Stimulated activated CD4-positive, alpha-beta T cell treated with anti-CD3 and anti-CD28 coated beads, TNF-alpha, amount 100 ng/mL, for 24 hours (primary cell): Measurements from ENCODE around the gene SMR3B.

Experiments used
- DNase-seq, 3 experiments: peaks; one replicate each; pipeline ENCODE4 v3.0.0-alpha.2; 2020; ENCODE audit warnings: low read depth in 3 of 3

Gene SMR3B

GRCh38 chr4:70382691-70383181 is at the start of gene SMR3B:
TSS of gene SMR3B (plus strand) at chr4:70383131. CDS start at chr4:70384511, 1,380 bp downstream.
- no peak for DNase-seq

GRCh38 chr4:70334681-70335080 is 48.2 kb upstream of the SMR3B start, which contains the start of gene CABS1:
TSS of gene CABS1 (plus strand) at chr4:70334981. CDS start at chr4:70335040, 59 bp downstream.
- DNase-seq = no peak

GRCh38 chr4:70336043-70336442 is 46.9 kb upstream of the SMR3B start:
- DNase-seq = no peak

GRCh38 chr4:70337886-70338420 is 45.0 kb upstream of the SMR3B start:
- no peak for DNase-seq

DNA sequence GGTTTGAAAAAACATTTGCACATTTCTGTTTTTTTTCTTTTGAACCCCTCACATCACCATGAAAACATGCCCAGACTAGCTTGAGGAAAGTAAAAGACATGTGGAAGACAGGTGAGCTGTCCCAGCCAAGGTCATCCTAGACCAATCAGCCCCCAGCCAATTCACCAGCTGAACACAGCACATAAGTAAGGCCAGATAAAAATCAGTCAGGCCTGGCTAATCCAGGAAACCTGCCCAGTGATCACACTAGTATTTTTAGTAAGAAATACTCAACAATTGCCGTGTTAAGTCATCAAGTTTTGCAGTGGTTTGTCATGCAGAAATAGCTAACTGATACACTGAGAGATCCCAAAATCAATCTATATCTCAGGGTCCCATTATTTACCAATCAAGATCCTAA is 26.7 kb upstream of the SMR3B start:
- DNase-seq = no peak

GRCh38 chr4:70359115-70359661 is 23.7 kb upstream of the SMR3B start:
- no peak for DNase-seq

- no peak for DNase-seq
These were observed 22.5 kb upstream of the SMR3B start, which contains the start of gene SMR3A for GRCh38 chr4:70360460-70360859. TSS of gene SMR3A (plus strand) at chr4:70360760. CDS start at chr4:70362116, 1,356 bp downstream.

GRCh38 chr4:70364002-70364401 is 18.9 kb upstream of the SMR3B start:
- no peak for DNase-seq

DNA sequence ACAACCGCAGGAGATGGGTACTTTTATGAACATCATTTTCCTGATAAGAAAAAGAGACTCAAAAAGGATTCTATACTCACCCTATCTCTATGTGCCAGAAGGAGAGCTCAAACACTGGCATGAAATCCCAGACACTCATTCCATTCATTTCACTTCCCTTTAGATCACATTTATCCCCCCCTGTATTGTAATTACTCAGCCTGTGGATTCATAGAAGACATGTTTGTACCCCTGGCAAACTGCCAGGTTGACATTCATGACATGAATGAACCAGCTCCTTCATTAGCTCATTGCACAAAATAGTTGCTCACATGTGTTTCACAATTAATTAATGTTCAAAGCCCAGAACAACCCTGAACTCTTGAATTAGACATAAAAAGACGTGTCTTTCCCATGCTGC is 17.5 kb upstream of the SMR3B start:
- no peak for DNase-seq

DNA sequence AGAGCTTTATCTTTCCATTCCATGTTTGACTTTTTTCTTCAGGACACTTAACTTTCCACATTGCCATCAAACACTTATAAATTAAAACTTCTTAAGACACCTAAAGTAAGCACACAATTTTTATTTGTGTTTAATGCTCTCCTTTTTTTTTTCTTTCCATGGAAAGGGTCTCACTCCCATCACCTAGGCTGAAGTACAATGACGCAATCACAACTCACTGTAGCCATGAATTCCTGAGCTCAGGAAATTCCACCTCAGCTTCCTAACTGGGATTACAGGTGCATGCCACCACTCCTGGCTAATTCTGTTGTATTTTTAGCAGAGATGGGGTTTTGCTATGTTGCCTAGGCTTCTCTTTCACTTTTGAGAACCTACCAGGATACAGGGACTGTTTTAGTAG is 15.1 kb upstream of the SMR3B start:
- no peak for DNase-seq

GRCh38 chr4:70371987-70372386 is 10.9 kb upstream of the SMR3B start:
- DNase-seq = no peak

DNA sequence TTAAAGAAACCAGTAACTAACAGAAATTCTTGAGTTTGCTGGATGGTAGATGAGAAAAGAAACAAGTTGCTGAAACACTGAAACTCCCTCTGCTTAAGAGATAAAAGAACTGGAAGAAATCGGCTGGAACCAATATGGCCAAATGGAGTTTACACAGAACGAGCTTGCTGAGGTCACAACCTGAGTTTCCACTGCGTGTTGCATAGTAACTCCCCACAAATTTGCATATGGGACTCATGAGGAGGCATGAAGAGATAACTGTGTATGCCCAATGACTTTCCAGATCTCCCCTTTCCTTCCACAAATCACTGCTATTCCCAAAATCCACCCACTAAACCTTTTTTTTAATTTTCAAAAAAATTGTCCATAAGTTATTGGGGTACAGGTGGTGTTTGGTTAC is 10.2 kb upstream of the SMR3B start:
- no peak for DNase-seq

- no peak for DNase-seq
These were observed 2.4 kb upstream of the SMR3B start for GRCh38 chr4:70380578-70380977.

DNA sequence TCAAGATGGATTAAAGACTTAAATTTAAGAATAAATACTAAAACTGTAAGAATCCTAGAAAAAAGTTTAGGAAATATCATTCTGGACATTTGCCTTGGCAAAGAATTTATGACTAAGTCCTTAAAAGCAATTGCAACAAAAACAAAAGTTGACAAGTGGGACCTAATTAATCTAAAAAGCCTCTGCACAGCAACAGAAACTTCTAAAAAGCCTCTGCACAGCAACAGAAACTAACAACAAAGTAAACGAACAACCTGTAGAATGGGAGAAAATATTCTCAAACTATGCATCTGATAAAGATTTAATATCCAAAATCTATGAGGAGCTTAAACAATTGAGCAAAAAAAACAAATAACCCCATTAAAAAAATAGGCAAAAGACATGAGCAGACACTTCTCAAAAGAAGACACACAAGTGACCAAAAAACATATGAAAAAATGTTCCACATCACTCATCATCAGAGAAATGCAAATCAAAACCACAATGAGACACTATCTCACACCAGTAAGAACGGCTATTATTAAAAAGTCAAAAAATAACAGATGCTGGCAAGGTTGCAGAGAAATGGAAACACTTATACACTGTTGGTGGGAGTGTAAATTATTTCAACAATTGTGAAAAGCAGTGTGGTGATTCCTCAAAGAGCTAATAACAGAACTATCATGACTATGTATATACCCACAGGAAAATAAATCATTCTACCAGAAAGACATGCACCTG is 9.3 kb downstream of the SMR3B start:
- no peak for DNase-seq

GRCh38 chr4:70397580-70397979 is 14.6 kb downstream of the SMR3B start, which contains the start of gene OPRPN:
TSS of gene OPRPN (plus strand) at chr4:70397940. CDS start at chr4:70399286, 1,346 bp downstream.
- DNase-seq = no peak

DNA sequence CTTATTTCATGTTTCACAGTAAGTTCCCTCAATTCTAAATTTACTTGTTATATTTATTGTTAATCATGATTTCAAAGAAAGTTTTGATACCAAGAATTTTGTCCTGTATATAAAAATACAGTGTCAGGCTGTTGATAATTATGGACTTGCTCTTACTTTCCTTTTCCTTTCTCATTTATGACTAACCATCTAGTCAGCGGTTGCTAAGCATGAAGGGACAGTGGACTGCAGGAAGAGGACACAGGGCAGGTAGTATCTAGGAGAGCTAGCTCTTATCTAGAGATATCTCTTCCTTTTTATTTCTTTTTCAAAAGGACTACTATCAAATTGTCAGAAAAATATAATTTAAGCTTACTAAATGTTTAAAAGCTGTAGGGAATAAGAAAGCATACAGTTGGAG is 16.4 kb downstream of the SMR3B start:
- no peak for DNase-seq

DNA sequence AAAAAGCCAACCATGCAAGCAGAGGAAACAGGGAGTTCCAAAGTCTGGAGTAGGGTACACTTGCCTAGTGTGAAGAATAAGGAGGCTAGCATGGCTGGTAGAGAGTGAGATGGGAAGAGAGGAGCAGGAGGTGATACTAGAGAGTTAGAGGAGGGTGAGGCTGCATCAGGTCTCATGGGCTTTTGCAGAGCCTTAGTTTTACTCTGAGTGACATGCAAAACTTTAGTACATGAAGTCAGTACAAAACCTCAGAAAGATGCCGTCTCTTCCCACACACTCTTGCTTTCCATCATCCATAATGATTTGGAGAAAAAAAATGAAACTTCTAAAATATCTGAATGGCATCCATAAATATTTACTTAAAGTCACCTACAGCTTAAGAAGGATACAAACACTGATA is 19.8 kb downstream of the SMR3B start:
- DNase-seq = no peak

- no peak for DNase-seq
These were observed 22.8 kb downstream of the SMR3B start for GRCh38 chr4:70405765-70406164.

- DNase-seq = no peak
These were observed 42.4 kb downstream of the SMR3B start for GRCh38 chr4:70425306-70425705.

GRCh38 chr4:70426789-70427188 is 43.9 kb downstream of the SMR3B start:
- DNase-seq = no peak

DNA sequence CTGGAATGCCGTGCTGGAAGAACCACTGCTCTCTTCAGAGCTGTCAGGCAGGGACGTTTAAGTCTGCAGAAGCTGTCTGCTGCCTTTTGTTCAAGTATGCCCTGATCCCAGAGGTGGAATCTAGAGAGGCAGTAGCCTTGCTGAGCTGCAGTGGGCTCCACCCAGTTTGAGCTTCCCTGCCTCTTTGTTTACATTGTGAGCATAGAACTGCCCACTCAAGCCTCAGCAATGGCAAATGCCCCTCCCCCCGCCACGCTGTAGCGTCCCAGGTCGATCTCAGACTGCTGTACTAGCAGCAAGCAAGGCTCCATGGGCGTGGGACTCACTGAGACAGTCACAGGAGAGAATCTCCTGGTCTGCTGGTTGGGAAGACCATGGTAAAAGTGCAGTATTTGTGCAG is 54.3 kb downstream of the SMR3B start:
- DNase-seq = no peak
